ENCODE results near the gene ADCY10. TPM values are rescaled to one million over a fixed set of nuclear protein-coding genes. Genes with fewer than 3 reads are reported as not detected.
A peak's percentile ranks its signal among the peaks of the same experiment; 100 is the strongest.

The ADCY10 gene
- total RNA-seq, 6 donors from 2014 or later, result 0.11 to 0.49 (median 0.18) TPM; not detected in 2

DNA sequence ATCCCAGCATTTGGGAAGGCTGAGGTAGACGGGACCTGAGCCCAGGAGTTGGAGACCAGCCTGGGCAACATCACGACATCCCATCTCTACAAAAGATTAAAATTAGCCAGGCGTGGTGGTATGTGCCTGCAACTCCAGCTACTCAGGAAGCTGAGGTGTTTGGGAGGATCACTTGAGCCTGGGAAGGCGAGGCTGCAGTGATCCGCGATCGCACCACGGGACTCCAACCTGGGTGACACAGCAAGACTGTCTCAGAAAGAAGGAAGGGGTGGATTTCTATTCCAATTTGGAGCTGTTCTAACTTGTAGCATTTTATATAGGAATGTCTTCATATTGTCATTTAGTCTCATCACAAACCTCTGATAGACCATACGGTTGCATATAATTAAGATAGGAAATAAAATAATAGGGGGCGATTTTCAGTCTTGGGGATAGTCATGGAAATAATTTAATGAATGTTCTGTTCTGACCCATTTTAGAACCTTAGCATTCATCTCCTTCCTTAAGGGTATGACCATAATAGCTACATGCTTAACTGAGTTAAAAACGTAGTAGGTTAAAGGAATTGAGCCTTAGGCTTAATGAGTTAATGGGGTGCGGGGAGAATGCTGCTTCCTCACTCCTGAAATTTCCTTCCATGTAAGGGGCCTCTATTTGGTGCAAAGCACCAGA lies 93.1 kb downstream of the ADCY10 start:
- Histone ChIP-seq H3K27ac (peak overlapping the region in 2 of 4 donors; percentile 79 to 82), H3K9me3 (peaks cover 0 to under 1% (median 0%) of the 10 kb centered on the region in 4 donors), H3K4me3 (no peak overlapping the region), H3K36me3 (no peaks in the 10 kb centered on the region), H3K4me1 (peaks cover 2 to 6% (median 4%) of the 10 kb centered on the region in 4 donors), H3K27me3 (no peaks in the 10 kb centered on the region)
- no peak for TF ChIP-seq POLR2A (IDR thresholded peaks at IDR 0.05)
- TF ChIP-seq EP300 (IDR thresholded peaks at IDR 0.05), result no peak
- TF ChIP-seq, protein P1, sequence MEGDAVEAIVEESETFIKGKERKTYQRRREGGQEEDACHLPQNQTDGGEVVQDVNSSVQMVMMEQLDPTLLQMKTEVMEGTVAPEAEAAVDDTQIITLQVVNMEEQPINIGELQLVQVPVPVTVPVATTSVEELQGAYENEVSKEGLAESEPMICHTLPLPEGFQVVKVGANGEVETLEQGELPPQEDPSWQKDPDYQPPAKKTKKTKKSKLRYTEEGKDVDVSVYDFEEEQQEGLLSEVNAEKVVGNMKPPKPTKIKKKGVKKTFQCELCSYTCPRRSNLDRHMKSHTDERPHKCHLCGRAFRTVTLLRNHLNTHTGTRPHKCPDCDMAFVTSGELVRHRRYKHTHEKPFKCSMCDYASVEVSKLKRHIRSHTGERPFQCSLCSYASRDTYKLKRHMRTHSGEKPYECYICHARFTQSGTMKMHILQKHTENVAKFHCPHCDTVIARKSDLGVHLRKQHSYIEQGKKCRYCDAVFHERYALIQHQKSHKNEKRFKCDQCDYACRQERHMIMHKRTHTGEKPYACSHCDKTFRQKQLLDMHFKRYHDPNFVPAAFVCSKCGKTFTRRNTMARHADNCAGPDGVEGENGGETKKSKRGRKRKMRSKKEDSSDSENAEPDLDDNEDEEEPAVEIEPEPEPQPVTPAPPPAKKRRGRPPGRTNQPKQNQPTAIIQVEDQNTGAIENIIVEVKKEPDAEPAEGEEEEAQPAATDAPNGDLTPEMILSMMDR (IDR thresholded peaks at IDR 0.05), result no peak
- no peak for TF ChIP-seq POLR2AphosphoS5 (IDR thresholded peaks at IDR 0.05)
- WGBS, 2 donors, result 89 to 94% methylated on average over 12 of the region's 12 CpGs
- ATAC-seq (ENCODE audit: low FRiP score in 2 of 2) (no peak), DNase-seq (peak in 1 of 2 donors; percentile 28)

DNA sequence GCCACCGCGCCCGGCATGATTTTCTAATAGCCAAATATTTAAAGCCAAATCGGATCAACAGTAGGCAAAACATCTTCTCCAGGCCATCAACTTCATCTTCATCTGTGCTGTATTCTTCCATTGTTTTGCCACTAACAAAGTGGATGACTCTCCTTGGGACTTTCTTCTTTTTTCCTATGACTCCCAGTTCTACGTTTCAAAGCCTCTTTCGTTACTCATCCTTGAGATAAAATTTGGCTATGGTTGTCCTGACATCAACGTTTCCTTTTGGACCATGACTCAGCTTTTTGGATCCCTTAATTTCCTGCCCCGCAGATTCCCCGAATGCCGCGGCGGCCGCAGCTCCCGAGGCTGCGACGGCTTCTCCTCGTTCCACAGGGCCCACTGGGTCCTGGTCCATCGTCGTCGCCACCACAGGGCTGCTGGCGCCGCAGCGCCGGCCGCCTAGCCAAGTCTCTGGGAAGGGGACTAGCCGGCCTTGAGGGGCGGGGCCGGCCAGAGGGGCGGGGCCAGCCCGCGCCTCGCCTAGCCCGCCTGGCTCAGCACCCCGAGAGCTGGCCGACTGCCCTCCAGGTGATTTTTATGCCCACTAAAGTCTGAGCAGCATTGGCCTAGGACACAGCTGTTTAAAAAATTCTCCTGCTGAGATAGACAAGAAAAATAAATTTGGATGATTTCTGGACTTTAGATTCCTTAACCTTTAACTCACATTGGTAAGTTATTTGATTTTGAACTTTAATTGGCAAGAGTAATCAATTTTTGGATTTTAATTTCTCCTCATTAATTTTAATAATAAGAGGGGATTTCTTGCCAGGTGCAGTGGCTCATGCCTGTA lies 93.9 kb downstream of the ADCY10 start:
- ATAC-seq (ENCODE audit: low FRiP score in 2 of 2) (peak; percentile 84 to 95), DNase-seq (peak; percentile 75 to 94)
- WGBS, 2 donors, result 12 to 20% methylated on average over 20 to 33 of the region's 35 CpGs
- Histone ChIP-seq H3K36me3 (no peaks in the 10 kb centered on the region), H3K4me1 (peaks cover 2 to 6% (median 4%) of the 10 kb centered on the region in 4 donors), H3K27me3 (no peaks in the 10 kb centered on the region), H3K4me3 (peak overlapping the region; percentile 13 to 44 (median 38)), H3K27ac (peak overlapping the region; percentile 66 to 82 (median 75)), H3K9me3 (peaks cover 0 to 8% (median 0%) of the 10 kb centered on the region in 4 donors)
- TF ChIP-seq EP300 (IDR thresholded peaks at IDR 0.05) (no peak), POLR2A (IDR thresholded peaks at IDR 0.05) (peak in 1 of 4 donors; percentile 57), POLR2AphosphoS5 (IDR thresholded peaks at IDR 0.05) (peak; percentile 52 to 60)
- TF ChIP-seq, protein P1 (IDR thresholded peaks at IDR 0.05), result no peak

DNA sequence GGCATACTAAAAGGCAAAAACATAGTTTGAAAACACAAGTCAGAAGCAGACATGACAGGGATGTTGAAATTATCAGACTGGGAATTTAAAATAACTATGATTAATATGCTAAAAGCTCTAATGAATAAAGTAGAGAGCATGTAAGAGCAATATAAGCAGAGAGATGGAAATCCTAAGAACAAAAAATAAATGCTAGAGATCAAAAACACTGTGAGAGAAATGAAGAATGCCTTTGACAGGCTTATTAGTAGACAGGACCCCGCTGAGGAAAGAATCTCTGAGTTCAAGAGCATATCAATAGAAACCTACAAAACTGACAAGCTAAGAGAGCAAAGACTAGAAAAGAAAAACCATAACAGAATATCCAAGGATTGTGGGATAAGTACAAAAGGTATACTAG lies 98.3 kb downstream of the ADCY10 start:
- H3K36me3 ChIP-seq, result no peaks in the 10 kb centered on the region
- H3K27me3 ChIP-seq, result no peaks in the 10 kb centered on the region
- WGBS, 2 donors, result 83 to 91% methylated on average over 1 of the region's 1 CpG
- H3K27ac ChIP-seq, result no peak overlapping the region
- H3K4me3 ChIP-seq, result no peak overlapping the region
- DNase-seq (no peak), ATAC-seq (ENCODE audit: low FRiP score in 2 of 2) (no peak)
- peaks cover 0 to 6% (median 3%) of the 10 kb centered on the region in 4 donors for H3K4me1 ChIP-seq
- TF ChIP-seq EP300 (IDR thresholded peaks at IDR 0.05) (no peak), POLR2AphosphoS5 (IDR thresholded peaks at IDR 0.05) (no peak), POLR2A (IDR thresholded peaks at IDR 0.05) (no peak)
- TF ChIP-seq, protein P1 (IDR thresholded peaks at IDR 0.05), result no peak
- H3K9me3 ChIP-seq, result peaks cover 0 to 10% (median 0%) of the 10 kb centered on the region in 4 donors

DNA sequence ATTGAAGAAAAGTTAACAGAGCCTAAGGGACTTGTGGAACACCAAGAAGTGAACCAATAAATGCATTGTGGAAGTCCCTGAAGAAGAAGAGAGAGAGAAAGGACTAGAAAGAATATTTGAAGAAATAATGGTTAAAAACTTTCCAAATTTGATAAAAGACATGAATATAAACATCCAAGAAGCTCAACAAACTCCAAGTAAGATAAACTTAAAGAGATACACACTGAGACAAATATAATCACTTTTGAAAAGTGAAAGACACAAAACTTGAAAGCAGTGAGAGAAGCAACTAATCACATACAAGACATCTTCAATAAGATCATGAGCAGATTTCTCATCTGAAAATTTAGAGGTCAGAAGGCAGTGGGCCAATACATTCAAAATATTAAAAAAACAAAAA lies 101.0 kb downstream of the ADCY10 start:
- TF ChIP-seq POLR2A (IDR thresholded peaks at IDR 0.05) (no peak), EP300 (IDR thresholded peaks at IDR 0.05) (no peak), POLR2AphosphoS5 (IDR thresholded peaks at IDR 0.05) (no peak)
- TF ChIP-seq, protein P1 (IDR thresholded peaks at IDR 0.05), result no peak
- peaks cover 0 to 10% (median 0%) of the 10 kb centered on the region in 4 donors for H3K9me3 ChIP-seq
- H3K27me3 ChIP-seq, result no peaks in the 10 kb centered on the region
- no peak for DNase-seq
- ATAC-seq (ENCODE audit: low FRiP score in 2 of 2), result no peak
- no peaks in the 10 kb centered on the region for H3K36me3 ChIP-seq
- no peak overlapping the region for H3K4me3 ChIP-seq
- no peaks in the 10 kb centered on the region for H3K4me1 ChIP-seq
- H3K27ac ChIP-seq, result no peak overlapping the region
